SJCRH30 (cell line): ENCODE results near the gene CLDN9. TPM values are rescaled to one million over a fixed set of nuclear protein-coding genes. Genes with fewer than 3 reads are reported as not detected.

Experiments used
- DNase-seq, 2 experiments: peaks; one replicate each; pipeline ENCODE4 v3.0.0-alpha.2; 2015 to 2020
- H3K27ac ChIP-seq: fragments of 250-450 bp; sonication (Bioruptor Pico); 2 replicates; pipeline ENCODE4 v1.5.1; 2020; ENCODE audit warnings: mild to moderate bottlenecking, moderate library complexity
- H3K27me3 ChIP-seq: fragments of 250-450 bp; sonication (Bioruptor Pico); 2 replicates; pipeline ENCODE4 v1.5.1; 2020; ENCODE audit warnings: mild to moderate bottlenecking, moderate library complexity
- H3K36me3 ChIP-seq: fragments of 250-450 bp; sonication (Bioruptor Pico); 2 replicates; pipeline ENCODE4 v1.5.1; 2020; ENCODE audit warnings: mild to moderate bottlenecking, moderate library complexity
- H3K4me1 ChIP-seq: fragments of 250-450 bp; sonication (Bioruptor Pico); 2 replicates; pipeline ENCODE4 v1.5.1; 2020; ENCODE audit warnings: mild to moderate bottlenecking, moderate library complexity
- H3K4me3 ChIP-seq: fragments of 250-450 bp; sonication (Bioruptor Pico); 2 replicates; pipeline ENCODE4 v1.5.1; 2020; ENCODE audit warnings: mild to moderate bottlenecking, moderate library complexity
- H3K9me3 ChIP-seq: fragments of 250-450 bp; sonication (Bioruptor Pico); replicated peaks from 2 replicates; pipeline ENCODE4 v1.5.1; 2020; ENCODE audit warnings: mild to moderate bottlenecking, moderate library complexity
- total RNA-seq: library from RNA; depleted of rRNA; stranded (reverse); fragments of >200 nt; shearing (Covaris generic); gene quantifications from 2 replicates; pipeline ENCODE4 v1.2.3, GENCODE V29; 2014

Gene CLDN9
- total RNA-seq, 1 experiment from 2014 or later, result not detected

- peak overlapping the region; percentile 66 for H3K27ac ChIP-seq
- peak overlapping the region; percentile 71 for H3K4me3 ChIP-seq
- H3K36me3 ChIP-seq, result peaks cover 22% of the 10 kb centered on the region
- no peaks in the 10 kb centered on the region for H3K9me3 ChIP-seq
- no peak for DNase-seq
- no peaks in the 10 kb centered on the region for H3K27me3 ChIP-seq
- peaks cover 6% of the 10 kb centered on the region; the same call in 1 of the 2 replicates for H3K4me1 ChIP-seq
These were observed 42.2 kb upstream of the CLDN9 start for GRCh38 chr16:2970563-2970962.

DNA sequence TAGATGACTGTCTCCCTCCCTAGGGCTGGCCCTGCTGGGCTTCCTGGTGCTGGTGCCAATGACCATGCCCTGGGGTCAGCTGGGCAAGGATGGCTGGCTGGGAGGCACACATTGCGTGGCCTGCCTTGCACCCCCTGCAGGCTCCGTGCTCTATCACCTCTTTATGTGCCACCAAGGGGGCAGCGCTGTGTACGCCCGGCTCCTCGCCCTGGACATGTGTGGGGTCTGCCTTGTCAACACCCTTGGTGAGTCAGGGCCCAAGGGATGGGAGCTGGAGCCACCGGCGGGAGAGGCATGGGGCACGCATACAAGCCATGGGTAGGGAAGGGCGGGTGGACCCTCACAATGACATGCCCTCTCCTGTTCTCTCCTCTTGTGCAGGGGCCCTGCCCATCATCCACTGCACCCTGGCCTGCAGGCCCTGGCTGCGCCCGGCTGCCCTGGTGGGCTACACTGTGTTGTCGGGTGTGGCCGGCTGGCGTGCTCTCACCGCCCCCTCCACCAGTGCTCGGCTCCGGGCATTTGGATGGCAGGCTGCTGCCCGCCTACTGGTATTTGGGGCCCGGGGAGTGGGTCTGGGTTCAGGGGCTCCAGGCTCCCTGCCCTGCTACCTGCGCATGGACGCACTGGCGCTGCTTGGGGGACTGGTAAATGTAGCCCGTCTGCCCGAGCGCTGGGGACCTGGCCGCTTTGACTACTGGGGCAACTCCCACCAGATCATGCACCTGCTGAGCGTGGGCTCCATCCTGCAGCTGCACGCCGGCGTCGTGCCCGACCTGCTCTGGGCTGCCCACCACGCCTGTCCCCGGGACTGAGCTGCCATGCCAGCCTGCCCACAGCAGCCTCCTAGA lies 41.4 kb upstream of the CLDN9 start:
- Histone ChIP-seq H3K4me1 (peaks cover 6% of the 10 kb centered on the region; the same call in 1 of the 2 replicates), H3K36me3 (peaks cover 26% of the 10 kb centered on the region), H3K4me3 (no peak overlapping the region; the same call in 1 of the 2 replicates)

DNA sequence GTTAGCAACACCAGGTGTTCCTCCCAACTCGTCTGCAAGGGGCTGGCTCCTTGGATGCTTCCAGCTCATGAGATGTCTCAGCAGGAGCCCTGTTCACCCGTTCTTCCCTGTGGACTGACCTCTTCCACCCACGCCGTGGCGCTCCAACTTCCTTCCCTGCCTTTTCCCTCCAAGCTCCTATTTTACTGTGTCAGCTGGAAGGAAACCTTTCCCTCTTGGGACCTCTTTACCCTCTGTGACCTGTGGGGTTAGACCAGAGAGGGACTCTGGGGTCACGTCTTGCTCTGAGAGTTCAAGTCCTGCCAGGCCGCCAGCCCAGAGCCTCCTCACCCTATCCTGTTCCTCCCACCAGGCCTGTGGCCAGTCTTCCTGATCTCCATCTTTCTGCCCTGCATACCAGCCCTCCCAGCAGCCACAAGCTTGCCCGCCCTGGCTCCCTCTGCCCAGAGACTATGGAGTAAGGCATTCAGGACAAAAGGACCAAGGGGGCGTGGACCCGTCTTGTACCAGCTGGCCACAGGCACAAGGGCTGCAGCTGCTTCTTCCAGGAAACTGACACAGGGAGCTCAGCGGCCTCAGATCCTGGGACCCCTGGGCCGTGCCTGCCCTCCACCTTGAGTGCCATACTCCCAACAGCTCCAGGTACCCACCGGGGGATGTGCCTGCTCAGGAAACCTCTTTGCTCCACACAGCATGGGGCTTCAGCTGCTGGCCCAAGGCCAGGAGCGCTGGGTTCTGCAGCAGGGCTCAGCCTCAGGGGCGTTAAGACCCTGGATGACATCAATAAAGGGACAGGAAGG lies 40.5 kb upstream of the CLDN9 start:
- Histone ChIP-seq H3K9me3 (no peaks in the 10 kb centered on the region), H3K27me3 (no peaks in the 10 kb centered on the region), H3K4me3 (no peak overlapping the region), H3K36me3 (peaks cover 32% of the 10 kb centered on the region), H3K4me1 (peaks cover 6% of the 10 kb centered on the region; the same call in 1 of the 2 replicates), H3K27ac (no peak overlapping the region)
- no peak for DNase-seq

More for the DNA sequence above, 41.4 kb upstream of the CLDN9 start:
- no peaks in the 10 kb centered on the region for H3K9me3 ChIP-seq
- H3K27me3 ChIP-seq, result no peaks in the 10 kb centered on the region
- no peak overlapping the region for H3K27ac ChIP-seq
- DNase-seq, result no peak

DNA sequence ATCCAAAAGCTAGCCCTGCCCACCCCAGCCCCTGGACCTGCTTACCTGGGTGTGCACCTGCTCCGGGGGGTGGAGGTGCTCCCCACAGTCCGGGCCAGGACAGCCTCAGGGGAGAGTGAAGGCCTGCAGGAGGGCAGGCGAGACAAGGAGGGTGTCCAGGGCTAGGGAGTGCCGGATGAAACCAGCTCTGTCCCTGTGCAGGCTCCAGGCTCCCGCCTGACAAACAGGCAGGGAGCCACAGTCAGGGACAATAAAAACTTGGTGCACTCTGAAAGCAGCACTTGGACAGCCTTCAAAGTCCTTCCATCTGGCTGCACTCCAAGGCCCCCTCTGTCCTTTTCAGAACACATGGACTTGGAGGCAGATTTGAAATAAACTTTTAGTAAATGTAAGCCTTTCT lies 39.6 kb upstream of the CLDN9 start:
- Histone ChIP-seq H3K4me1 (peaks cover 6% of the 10 kb centered on the region; the same call in 1 of the 2 replicates), H3K4me3 (no peak overlapping the region), H3K9me3 (no peaks in the 10 kb centered on the region), H3K27me3 (no peaks in the 10 kb centered on the region), H3K27ac (no peak overlapping the region), H3K36me3 (peaks cover 28% of the 10 kb centered on the region)
- DNase-seq, result no peak

DNA sequence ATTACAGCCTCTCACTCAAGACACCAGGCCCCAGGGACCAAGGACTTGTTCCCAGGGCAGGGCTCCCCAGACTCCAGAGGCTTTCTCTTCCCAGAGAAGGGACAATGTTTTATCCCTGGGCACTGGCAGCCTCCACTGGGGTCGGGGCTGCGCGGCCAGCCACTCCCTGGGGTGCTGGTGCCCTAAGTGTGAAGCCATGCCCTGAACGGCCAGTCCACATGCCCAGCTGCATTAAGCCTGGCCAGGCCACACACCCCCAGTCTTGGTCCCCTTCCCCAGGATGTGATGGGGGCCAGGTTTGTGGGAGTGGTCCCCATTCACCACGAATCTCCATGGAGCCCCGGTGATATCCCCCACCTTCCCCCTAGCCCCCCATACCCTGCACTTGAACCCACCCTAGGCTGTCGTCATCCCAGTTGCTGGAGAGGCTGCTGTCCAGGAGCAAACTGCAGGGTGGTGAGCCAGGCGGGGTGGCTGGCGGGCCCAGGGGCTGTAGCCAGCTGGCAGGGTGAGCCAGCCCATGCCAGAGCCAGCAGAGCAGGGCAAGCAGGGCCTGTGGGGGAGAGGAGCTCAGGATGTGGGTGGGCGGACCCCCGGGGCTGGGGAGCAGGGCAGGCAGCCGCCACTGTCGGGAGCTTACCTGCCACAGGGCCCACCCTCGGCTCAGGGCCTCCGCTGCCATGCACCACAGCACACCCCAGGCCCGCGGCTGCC lies 39.0 kb upstream of the CLDN9 start:
- H3K36me3 ChIP-seq, result peaks cover 30% of the 10 kb centered on the region

DNA sequence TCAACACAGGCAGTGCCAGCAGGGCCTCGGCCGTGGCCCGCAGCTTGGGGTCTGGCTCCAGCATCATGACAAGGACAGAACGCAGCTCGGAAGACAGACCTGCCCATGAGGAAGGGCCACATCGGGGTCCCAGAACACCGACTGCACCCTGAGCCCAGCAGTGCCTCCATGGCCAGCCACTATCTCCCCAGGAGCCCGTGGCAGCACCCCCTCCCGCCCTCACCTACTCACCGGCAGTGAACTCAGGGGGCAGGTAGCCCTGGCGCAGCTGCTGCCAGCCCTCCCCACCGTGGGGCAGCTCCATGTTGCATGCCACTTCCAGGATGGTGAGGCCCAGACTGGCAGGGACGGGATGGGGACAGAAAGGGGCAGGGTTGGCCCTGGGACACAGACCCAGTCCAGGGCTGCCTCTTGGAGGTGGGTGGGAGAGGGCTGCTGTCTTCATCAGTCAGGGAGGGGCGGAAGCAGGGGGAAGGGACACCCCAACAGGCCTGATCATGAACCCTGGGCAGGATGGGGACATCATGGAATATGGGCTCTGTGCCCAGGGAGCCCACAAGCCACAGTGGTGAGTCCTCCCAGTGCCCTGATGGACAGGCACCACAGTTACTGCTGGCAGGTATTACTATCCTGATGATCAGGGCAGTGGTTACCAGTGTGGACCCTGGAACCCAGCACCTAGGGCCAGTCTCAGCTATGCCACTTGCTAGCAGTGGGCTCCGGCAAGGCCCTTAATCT lies 38.2 kb upstream of the CLDN9 start:
- H3K4me3 ChIP-seq, result no peak overlapping the region
- no peaks in the 10 kb centered on the region for H3K27me3 ChIP-seq
- H3K4me1 ChIP-seq, result peaks cover 6% of the 10 kb centered on the region; the same call in 1 of the 2 replicates
- H3K36me3 ChIP-seq, result peaks cover 30% of the 10 kb centered on the region
- no peak overlapping the region for H3K27ac ChIP-seq
- DNase-seq, result no peak
- no peaks in the 10 kb centered on the region for H3K9me3 ChIP-seq

More for the DNA sequence above, 39.0 kb upstream of the CLDN9 start:
- Histone ChIP-seq H3K4me3 (no peak overlapping the region), H3K27me3 (no peaks in the 10 kb centered on the region), H3K9me3 (no peaks in the 10 kb centered on the region), H3K4me1 (peaks cover 6% of the 10 kb centered on the region; the same call in 1 of the 2 replicates), H3K27ac (no peak overlapping the region)
- no peak for DNase-seq

GRCh38 chr16:2975161-2975795 lies 37.4 kb upstream of the CLDN9 start:
- Histone ChIP-seq H3K4me1 (peaks cover 6% of the 10 kb centered on the region; the same call in 1 of the 2 replicates), H3K4me3 (no peak overlapping the region), H3K27me3 (no peaks in the 10 kb centered on the region), H3K27ac (no peak overlapping the region), H3K36me3 (peaks cover 30% of the 10 kb centered on the region), H3K9me3 (no peaks in the 10 kb centered on the region)
- DNase-seq, result no peak

DNA sequence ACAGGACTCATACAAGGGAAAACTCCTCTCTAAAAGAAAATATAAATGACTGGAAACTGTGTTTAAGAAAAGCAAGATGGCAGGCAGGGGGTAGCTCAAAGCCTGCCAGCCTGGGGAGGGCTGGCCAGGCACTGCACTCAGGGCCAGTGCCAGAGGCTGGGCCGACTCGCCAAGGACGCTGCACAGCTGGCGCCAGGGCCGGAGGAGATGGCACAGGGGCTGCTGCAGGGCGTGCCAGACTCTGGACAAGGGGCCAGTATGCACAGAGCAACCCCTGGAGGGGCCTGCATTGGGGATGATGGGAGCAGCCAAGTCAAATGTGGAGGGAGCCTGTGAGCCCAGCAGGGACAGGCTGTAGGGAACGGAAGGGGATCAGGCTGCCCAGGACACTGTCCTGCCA lies 36.5 kb upstream of the CLDN9 start:
- Histone ChIP-seq H3K9me3 (no peaks in the 10 kb centered on the region), H3K4me3 (no peak overlapping the region), H3K27ac (no peak overlapping the region), H3K4me1 (peaks cover 3% of the 10 kb centered on the region), H3K36me3 (peaks cover 30% of the 10 kb centered on the region), H3K27me3 (no peaks in the 10 kb centered on the region)
- DNase-seq, result no peak

DNA sequence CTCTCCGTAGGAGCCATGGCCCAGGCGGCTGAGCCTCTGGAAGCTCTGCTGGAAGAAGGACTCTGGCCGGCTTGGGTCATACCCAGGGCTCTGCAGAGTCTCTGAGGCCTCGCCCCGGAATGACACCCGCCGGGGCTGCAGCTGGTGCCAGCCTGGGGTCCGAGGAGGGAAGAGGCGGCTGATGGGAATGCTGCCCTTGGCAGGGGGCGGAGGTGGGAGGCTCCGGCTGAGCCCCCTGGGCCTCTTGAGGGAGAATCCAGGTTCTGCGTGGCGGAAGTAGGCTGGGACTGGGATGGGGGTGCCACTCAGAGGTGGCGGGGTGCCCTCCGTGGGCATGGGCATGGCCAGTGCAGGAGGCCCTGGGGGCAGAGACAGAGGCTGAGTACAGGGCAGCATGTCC lies 36.0 kb upstream of the CLDN9 start:
- Histone ChIP-seq H3K27ac (no peak overlapping the region), H3K36me3 (peaks cover 30% of the 10 kb centered on the region), H3K9me3 (no peaks in the 10 kb centered on the region), H3K4me1 (peaks cover 6% of the 10 kb centered on the region), H3K4me3 (no peak overlapping the region), H3K27me3 (no peaks in the 10 kb centered on the region)
- no peak for DNase-seq

DNA sequence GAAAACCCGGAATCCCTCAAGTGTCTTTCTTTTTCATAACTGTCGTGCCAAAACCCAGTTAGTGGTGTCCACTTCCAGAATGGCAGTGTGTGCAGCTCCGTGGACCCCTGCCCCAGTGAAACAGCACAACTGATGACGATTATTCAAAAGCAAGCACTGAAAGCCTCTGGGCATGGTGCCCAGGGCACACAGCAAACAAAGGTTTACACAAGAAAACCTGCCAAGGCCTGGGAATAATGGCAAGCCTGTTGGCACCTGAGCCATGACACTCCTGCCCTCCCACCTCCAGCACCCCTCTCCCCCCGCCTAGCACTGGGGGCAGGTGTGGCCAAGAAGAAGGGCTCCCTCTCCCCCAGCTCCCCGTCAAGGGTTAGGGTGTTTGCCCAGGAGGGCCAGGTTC lies 35.3 kb upstream of the CLDN9 start:
- H3K4me3 ChIP-seq, result no peak overlapping the region
- H3K27ac ChIP-seq, result no peak overlapping the region
- H3K9me3 ChIP-seq, result no peaks in the 10 kb centered on the region
- no peak for DNase-seq
- H3K36me3 ChIP-seq, result peaks cover 28% of the 10 kb centered on the region
- peaks cover 10% of the 10 kb centered on the region for H3K4me1 ChIP-seq
- H3K27me3 ChIP-seq, result no peaks in the 10 kb centered on the region

DNA sequence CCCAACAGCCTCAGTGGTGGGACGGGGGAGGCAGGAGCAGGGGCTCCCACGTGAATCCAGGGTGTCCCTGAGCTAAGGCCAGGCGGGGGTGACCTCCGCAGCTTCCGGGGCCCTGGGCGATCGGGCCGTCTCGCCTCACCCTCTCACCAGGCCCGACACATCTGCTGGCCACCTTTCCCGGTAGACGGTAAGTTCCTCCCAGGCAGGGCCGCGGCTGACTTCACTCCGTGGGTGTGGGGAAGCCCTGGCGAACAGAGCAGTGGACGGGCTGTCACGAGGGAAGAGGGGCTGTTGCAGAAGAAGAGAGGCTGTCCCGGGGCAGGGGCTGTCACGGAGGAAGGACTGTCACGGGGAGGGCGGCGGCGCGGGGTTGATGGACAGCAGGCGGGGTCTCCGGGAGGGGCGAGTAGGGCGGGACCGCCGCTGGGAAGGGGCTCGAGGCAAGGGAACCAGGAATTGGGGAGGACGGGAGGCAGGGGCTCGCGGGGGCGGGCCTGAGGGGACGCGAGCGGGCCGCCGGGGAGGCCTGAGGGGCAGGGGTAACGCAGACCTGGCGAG lies 33.0 kb upstream of the CLDN9 start:
- Histone ChIP-seq H3K27me3 (no peaks in the 10 kb centered on the region), H3K4me1 (peaks cover 22% of the 10 kb centered on the region), H3K27ac (peak overlapping the region; percentile 80), H3K4me3 (peak overlapping the region; percentile 90), H3K36me3 (peaks cover 21% of the 10 kb centered on the region), H3K9me3 (no peaks in the 10 kb centered on the region)
- peak in 1 of 2 experiments; percentile 45 for DNase-seq

DNA sequence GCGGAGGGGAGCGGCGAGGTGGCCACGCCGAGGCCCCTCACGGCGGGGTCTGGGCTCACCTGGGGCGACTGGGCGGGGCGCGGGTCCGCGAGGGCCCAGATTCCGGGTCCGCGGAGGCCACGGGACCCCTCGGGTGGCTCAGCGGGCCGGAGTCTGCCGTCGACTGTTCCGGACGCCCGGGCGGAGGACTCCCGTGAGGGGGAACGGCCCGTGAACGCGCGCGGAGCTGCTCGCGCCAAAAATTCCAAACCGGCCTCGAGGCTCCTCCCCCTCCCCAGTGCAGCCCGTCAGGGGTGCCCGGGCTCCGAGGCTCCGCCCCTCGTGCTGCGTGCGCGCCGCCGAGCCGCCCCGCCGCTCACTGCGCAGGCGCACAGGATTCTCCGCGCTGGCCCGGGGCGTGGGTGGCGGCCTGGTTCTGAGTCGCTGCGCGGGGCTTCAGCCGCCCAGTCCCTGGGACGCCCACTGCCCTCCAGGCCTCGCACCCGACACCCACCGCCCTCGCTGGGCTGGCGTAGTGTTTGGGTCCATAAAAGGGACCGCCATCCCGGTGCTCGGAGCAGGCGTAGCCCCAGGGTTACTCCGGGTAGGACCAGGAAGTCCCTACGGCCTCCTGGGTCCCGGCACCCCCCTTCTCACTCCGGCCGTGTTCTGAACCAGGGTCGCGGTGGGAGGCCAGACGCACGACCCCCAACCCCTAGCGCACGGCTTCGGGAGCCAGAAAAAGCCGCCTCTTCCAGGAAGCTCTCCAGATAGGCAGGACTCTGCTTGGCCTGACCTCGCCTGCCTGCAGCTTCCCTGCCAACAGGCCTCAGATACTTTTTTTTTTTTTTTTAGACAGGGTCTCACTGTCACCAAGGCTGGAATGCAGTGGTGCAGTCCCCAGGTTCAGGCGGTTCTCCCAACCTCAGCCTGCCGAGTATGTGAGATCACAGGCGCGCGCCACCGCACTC lies 32.2 kb upstream of the CLDN9 start, which contains the start of gene PKMYT1:
TSS of gene PKMYT1 (minus strand) at position 220 of the 950 bp plus-strand sequence. CDS start 789 bp downstream, outside the sequence.
- H3K27ac ChIP-seq, result peak within 1 kb of the TSS; percentile 80
- no peaks in the 10 kb centered on the region for H3K9me3 ChIP-seq
- H3K27me3 ChIP-seq, result no peaks in the 10 kb centered on the region
- peaks cover 29% of the 10 kb centered on the region for H3K4me1 ChIP-seq
- peaks cover 15% of the 10 kb centered on the region for H3K36me3 ChIP-seq
- peak within 1 kb of the TSS; percentile 90 for H3K4me3 ChIP-seq
- peak; percentile 91 for DNase-seq
